ENCODE measurements around the gene TTC39C.

TTC39C gene

GRCh38 chr18:24014062-24014985, at the start of gene TTC39C:
TTC39C (plus strand) TSS chr18:24014754; CDS start chr18:24014872, 118 bp downstream.
- peak; percentile 85 for DNase-seq (ENCODE audit: low spot score)

- DNase-seq (ENCODE audit: low spot score), result no peak
Measured at GRCh38 chr18:23966909-23967308, 47.6 kb upstream of the TTC39C start.

- DNase-seq (ENCODE audit: low spot score), result peak; percentile 23
Measured at GRCh38 chr18:23967321-23968089, 47.0 kb upstream of the TTC39C start.

GRCh38 chr18:23968638-23969604, 45.6 kb upstream of the TTC39C start:
- DNase-seq (ENCODE audit: low spot score), result no peak

GRCh38 chr18:23969664-23970063, 44.9 kb upstream of the TTC39C start:
- DNase-seq (ENCODE audit: low spot score), result no peak

- DNase-seq (ENCODE audit: low spot score), result no peak
Measured at GRCh38 chr18:23970161-23971096, 44.1 kb upstream of the TTC39C start.

GRCh38 chr18:23971097-23971440, 43.5 kb upstream of the TTC39C start:
- no peak for DNase-seq (ENCODE audit: low spot score)

- no peak for DNase-seq (ENCODE audit: low spot score)
Measured at GRCh38 chr18:23971666-23972230, 42.8 kb upstream of the TTC39C start.

GRCh38 chr18:23972453-23972852, 42.1 kb upstream of the TTC39C start:
- no peak for DNase-seq (ENCODE audit: low spot score)

GRCh38 chr18:23977103-23977502, 37.5 kb upstream of the TTC39C start:
- DNase-seq (ENCODE audit: low spot score), result no peak

GRCh38 chr18:23977719-23978483, 36.7 kb upstream of the TTC39C start:
- DNase-seq (ENCODE audit: low spot score), result no peak

GRCh38 chr18:23981369-23981980, 33.1 kb upstream of the TTC39C start:
- DNase-seq (ENCODE audit: low spot score), result no peak

- DNase-seq (ENCODE audit: low spot score), result peak; percentile 59
Measured at GRCh38 chr18:23982155-23983079, 32.1 kb upstream of the TTC39C start.

- no peak for DNase-seq (ENCODE audit: low spot score)
Measured at GRCh38 chr18:23983112-23983511, 31.4 kb upstream of the TTC39C start.

- DNase-seq (ENCODE audit: low spot score), result no peak
Measured at GRCh38 chr18:23986600-23987359, 27.8 kb upstream of the TTC39C start.

GRCh38 chr18:23990474-23991410, 23.8 kb upstream of the TTC39C start:
- DNase-seq (ENCODE audit: low spot score), result no peak
